Spleen (tissue), 11 donors: ENCODE measurements around the gene MGARP. TPM values are rescaled to one million over a fixed set of nuclear protein-coding genes. Genes with fewer than 3 reads are reported as not detected.

Source experiments
- DNase-seq: peaks from one replicate; pipeline ENCODE4 v3.0.0-alpha.2; 2020
- H3K27ac ChIP-seq, 8 donors: fragments of 200-600 bp; sonication (generic) in 7 of 8; 1 replicate in 4 of 8; 2 replicates in 4 of 8; pipeline versions ENCODE4 v1.5.0 to v1.8.0; 2016 to 2021; ENCODE audit warnings: inconsistent platforms in 4 of 8, mild to moderate bottlenecking in 4 of 8, moderate library complexity in 1 of 8
- H3K27me3 ChIP-seq, 7 donors: fragments of 200-600 bp; sonication (generic) in 6 of 7; replicated peaks in 1 of 7; 1 replicate in 4 of 7; 2 replicates in 3 of 7; pipeline versions ENCODE4 v1.5.0 to v1.8.0; 2016 to 2021; ENCODE audit warnings: inconsistent platforms in 3 of 7, mild to moderate bottlenecking in 1 of 7
- H3K36me3 ChIP-seq, 6 donors: fragments of 200-600 bp; sonication (generic) in 5 of 6; 1 replicate in 4 of 6; 2 replicates in 2 of 6; pipeline versions ENCODE4 v1.5.0 to v1.8.0; 2016 to 2021; ENCODE audit warnings: inconsistent platforms in 2 of 6
- H3K4me1 ChIP-seq, 6 donors: fragments of 200-600 bp; sonication (generic) in 5 of 6; 1 replicate in 3 of 6; 2 replicates in 3 of 6; pipeline versions ENCODE4 v1.5.0 to v1.8.0; 2016 to 2021; ENCODE audit warnings: inconsistent platforms in 3 of 6
- H3K4me3 ChIP-seq, 8 donors: fragments of 200-600 bp; sonication (generic) in 7 of 8; 1 replicate in 4 of 8; 2 replicates in 4 of 8; pipeline versions ENCODE4 v1.5.0 to v1.8.0; 2016 to 2021; ENCODE audit warnings: inconsistent platforms in 4 of 8, mild to moderate bottlenecking in 4 of 8, moderate library complexity in 2 of 8
- H3K9me3 ChIP-seq, 8 donors: fragments of 200-600 bp; sonication (generic) in 7 of 8; 1 replicate in 4 of 8; 2 replicates in 4 of 8; pipeline versions ENCODE4 v1.5.0 to v1.8.0; 2016 to 2021; ENCODE audit warnings: inconsistent platforms in 4 of 8
- CTCF ChIP-seq, 11 experiments: fragments of 200-600 bp in 7 of 11; fragments of 450-650 bp in 4 of 11; sonication (generic) in 4 of 11; IDR thresholded peaks in 8 of 11; conservative IDR thresholded peaks in 3 of 11; 1 replicate in 7 of 11; 2 replicates in 4 of 11; pipeline versions ENCODE4 v1.4.0 to v1.8.0; 2016 to 2021; ENCODE audit warnings: antibody characterized with exemption in 11 of 11, inconsistent platforms in 4 of 11, mild to moderate bottlenecking in 1 of 11
- POLR2A ChIP-seq, 3 donors: fragments of 450-650 bp; IDR thresholded peaks; one replicate each; pipeline ENCODE4 v1.5.1; 2017; ENCODE audit warnings: antibody characterized with exemption in 3 of 3, mild to moderate bottlenecking in 1 of 3
- POLR2AphosphoS5 ChIP-seq, 3 donors: sonication (generic); formaldehyde crosslinking; IDR thresholded peaks; one replicate each; pipeline ENCODE4 v1.5.1; 2017; ENCODE audit warnings: antibody characterized with exemption in 3 of 3
- whole genome bisulfite sequencing, 5 donors: extraction: QIAGEN DNeasy Blood & Tissue Kit in 3 of 5; methylation state at CpG; one replicate each; pipeline versions ENCODE4 v1.1.5 to v1.1.7; 2013 to 2018; 5-methylcytosine and 5-hydroxymethylcytosine counted together
- intact Hi-C: fragments of 100-400 bp; cut with DNase I; formaldehyde crosslinking; loops from one replicate; pipeline ENCODE4 v1.15.0; 2023; ENCODE audit warnings: low total_unique reads
- polyA plus RNA-seq, 3 donors: library from polyadenylated mRNA; stranded (reverse); fragments of 200-250 nt; gene quantifications; one replicate each; pipeline ENCODE4 v1.2.1, GENCODE V29; 2013
- total RNA-seq, 7 donors: library from RNA; depleted of rRNA in 3 of 7; stranded (reverse); fragments of >200 nt in 3 of 7; fragmentation: NEBNext Ultra II Directional in 4 of 7; extraction: Animal tissue kit (Norgen Biotek cat#: 25700) in 4 of 7; gene quantifications; one replicate each; pipeline versions ENCODE4 v1.1.0 to v1.2.1, GENCODE V29; 2016 to 2021
- donor health status: healthy with polysubstance abuse.
- donor health status: DM: no; HTN: no; CAD: no; lungs with moderate emphysema.
- donor health status: DM: no; HTN: no; CAD: no.
- donor health status: Bipolar disorder and iron deficiency.
- donor health status: healthy.
- donor health status: DM: no; HTN: no; CAD: no.
- donor health status: DM: yes; HTN: yes; CAD: no.

MGARP gene
- total and polyA plus RNA-seq, 10 donors: 0.20 to 1.7 (median 0.50) TPM; not detected in 1

- Histone ChIP-seq H3K9me3 (peaks cover 0 to 7% (median 1%) of the 10 kb centered on the region in 8 donors), H3K36me3 (no peaks in the 10 kb centered on the region), H3K4me1 (peaks cover 0 to 13% (median 0%) of the 10 kb centered on the region in 6 donors), H3K27ac (no peak overlapping the region), H3K27me3 (no peaks in the 10 kb centered on the region), H3K4me3 (no peak overlapping the region)
- no peak for DNase-seq
- WGBS, 5 donors: 89 to 97% (median 93%) methylated on average over 12 of the region's 12 CpGs
- intact Hi-C loops: no loop called here
- no peak for TF ChIP-seq POLR2AphosphoS5 (IDR thresholded peaks at IDR 0.05)
- no peak for TF ChIP-seq POLR2A (IDR thresholded peaks at IDR 0.05)
- TF ChIP-seq CTCF (IDR thresholded peaks at IDR 0.05 in 8 of 11, conservative IDR thresholded peaks at IDR 0.05 in 3 of 11): no peak
Observed at GRCh38 chr4:139243448-139244365, 36.3 kb downstream of the MGARP start.

GRCh38 chr4:139242511-139243051 lies 37.4 kb downstream of the MGARP start:
- DNase-seq: no peak
- intact Hi-C loops: no loop called here
- no peaks in the 10 kb centered on the region for H3K36me3 ChIP-seq
- no peak overlapping the region for H3K4me3 ChIP-seq
- H3K27me3 ChIP-seq: no peaks in the 10 kb centered on the region
- peaks cover 0 to 12% (median 1%) of the 10 kb centered on the region in 8 donors for H3K9me3 ChIP-seq
- WGBS, 5 donors: 56 to 85% (median 83%) methylated on average over 2 of the region's 2 CpGs
- TF ChIP-seq POLR2AphosphoS5 (IDR thresholded peaks at IDR 0.05) (no peak), CTCF (IDR thresholded peaks at IDR 0.05 in 8 of 11, conservative IDR thresholded peaks at IDR 0.05 in 3 of 11) (no peak), POLR2A (IDR thresholded peaks at IDR 0.05) (no peak)
- H3K4me1 ChIP-seq: peaks cover 0 to 24% (median 6%) of the 10 kb centered on the region in 6 donors
- H3K27ac ChIP-seq: no peak overlapping the region

- no peak for DNase-seq
- WGBS, 5 donors: 92 to 96% (median 93%) methylated on average over 12 of the region's 12 CpGs
- H3K36me3 ChIP-seq: no peaks in the 10 kb centered on the region
- TF ChIP-seq POLR2A (IDR thresholded peaks at IDR 0.05) (no peak), POLR2AphosphoS5 (IDR thresholded peaks at IDR 0.05) (no peak), CTCF (IDR thresholded peaks at IDR 0.05 in 8 of 11, conservative IDR thresholded peaks at IDR 0.05 in 3 of 11) (no peak)
- no peak overlapping the region for H3K27ac ChIP-seq
- H3K4me1 ChIP-seq: peaks cover 0 to 27% (median 7%) of the 10 kb centered on the region in 6 donors
- no peaks in the 10 kb centered on the region for H3K27me3 ChIP-seq
- H3K4me3 ChIP-seq: no peak overlapping the region
- H3K9me3 ChIP-seq: peaks cover 0 to 12% (median 1%) of the 10 kb centered on the region in 8 donors
- intact Hi-C loops: no loop called here
Observed at GRCh38 chr4:139241784-139242151, 38.3 kb downstream of the MGARP start.
